Esophagus squamous epithelium (tissue), 4 donors: ENCODE data around the gene USF2.

Experiments
- CTCF ChIP-seq, 6 experiments: fragments of 450-650 bp in 4 of 6; fragments of 200-600 bp in 2 of 6; sonication (generic) in 2 of 6; IDR thresholded peaks; one replicate each; pipeline ENCODE4 v1.5.1; 2016 to 2019; ENCODE audit warnings: antibody characterized with exemption in 6 of 6, mild to moderate bottlenecking in 4 of 6, moderate library complexity in 4 of 6
- POLR2A ChIP-seq, 4 donors: fragments of 450-650 bp; IDR thresholded peaks; one replicate each; pipeline ENCODE4 v1.6.1; 2017; ENCODE audit warnings: antibody characterized with exemption in 4 of 4, mild to moderate bottlenecking in 4 of 4, moderate library complexity in 3 of 4

- TF ChIP-seq POLR2A (IDR thresholded peaks at IDR 0.05): no peak
- no peak for TF ChIP-seq CTCF (IDR thresholded peaks at IDR 0.05)
Measured at GRCh38 chr19:35226748-35227147, 42.0 kb upstream of the USF2 start.
